ENCODE measurements around the gene ZC3H7B.

DNA sequence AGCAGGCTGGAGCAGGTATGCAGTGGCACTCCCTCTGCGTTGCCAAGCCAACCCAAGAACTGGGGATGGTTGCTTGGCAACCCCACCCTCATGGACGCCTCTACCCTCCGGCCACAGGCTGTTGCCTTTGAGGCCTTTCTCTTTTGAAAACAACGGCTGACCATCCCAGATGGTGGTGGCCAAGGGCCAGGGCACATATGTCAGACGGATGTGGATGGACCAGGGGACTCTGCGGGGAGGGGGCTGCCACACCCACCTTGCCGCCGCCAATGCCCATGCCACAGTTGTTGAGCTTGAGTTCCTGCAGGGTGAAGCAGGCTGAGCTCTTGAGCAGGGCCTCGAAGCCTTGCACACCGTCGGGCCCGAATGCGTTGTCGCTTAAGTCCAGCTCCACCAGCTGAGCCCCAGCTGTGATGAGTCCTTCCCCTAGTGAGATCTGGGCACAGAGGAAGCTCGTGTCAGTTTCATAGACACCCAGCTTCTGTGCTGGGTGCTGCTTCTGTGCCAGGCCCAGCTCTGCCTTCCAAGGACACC, 36.9 kb upstream of the ZC3H7B start:
- no peak for TF ChIP-seq POLR2A (IDR thresholded peaks at IDR 0.05; ENCODE audit: low read length)
- no peak for TF ChIP-seq BHLHE40 (IDR thresholded peaks at IDR 0.05; ENCODE audit: low read depth, low read length)
- TF ChIP-seq, protein P1, sequence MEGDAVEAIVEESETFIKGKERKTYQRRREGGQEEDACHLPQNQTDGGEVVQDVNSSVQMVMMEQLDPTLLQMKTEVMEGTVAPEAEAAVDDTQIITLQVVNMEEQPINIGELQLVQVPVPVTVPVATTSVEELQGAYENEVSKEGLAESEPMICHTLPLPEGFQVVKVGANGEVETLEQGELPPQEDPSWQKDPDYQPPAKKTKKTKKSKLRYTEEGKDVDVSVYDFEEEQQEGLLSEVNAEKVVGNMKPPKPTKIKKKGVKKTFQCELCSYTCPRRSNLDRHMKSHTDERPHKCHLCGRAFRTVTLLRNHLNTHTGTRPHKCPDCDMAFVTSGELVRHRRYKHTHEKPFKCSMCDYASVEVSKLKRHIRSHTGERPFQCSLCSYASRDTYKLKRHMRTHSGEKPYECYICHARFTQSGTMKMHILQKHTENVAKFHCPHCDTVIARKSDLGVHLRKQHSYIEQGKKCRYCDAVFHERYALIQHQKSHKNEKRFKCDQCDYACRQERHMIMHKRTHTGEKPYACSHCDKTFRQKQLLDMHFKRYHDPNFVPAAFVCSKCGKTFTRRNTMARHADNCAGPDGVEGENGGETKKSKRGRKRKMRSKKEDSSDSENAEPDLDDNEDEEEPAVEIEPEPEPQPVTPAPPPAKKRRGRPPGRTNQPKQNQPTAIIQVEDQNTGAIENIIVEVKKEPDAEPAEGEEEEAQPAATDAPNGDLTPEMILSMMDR (IDR thresholded peaks at IDR 0.05), result no peak
- no peak for TF ChIP-seq RNF2 (IDR thresholded peaks at IDR 0.05; ENCODE audit: borderline replicate concordance, low read depth)
- TF ChIP-seq, protein P2, sequence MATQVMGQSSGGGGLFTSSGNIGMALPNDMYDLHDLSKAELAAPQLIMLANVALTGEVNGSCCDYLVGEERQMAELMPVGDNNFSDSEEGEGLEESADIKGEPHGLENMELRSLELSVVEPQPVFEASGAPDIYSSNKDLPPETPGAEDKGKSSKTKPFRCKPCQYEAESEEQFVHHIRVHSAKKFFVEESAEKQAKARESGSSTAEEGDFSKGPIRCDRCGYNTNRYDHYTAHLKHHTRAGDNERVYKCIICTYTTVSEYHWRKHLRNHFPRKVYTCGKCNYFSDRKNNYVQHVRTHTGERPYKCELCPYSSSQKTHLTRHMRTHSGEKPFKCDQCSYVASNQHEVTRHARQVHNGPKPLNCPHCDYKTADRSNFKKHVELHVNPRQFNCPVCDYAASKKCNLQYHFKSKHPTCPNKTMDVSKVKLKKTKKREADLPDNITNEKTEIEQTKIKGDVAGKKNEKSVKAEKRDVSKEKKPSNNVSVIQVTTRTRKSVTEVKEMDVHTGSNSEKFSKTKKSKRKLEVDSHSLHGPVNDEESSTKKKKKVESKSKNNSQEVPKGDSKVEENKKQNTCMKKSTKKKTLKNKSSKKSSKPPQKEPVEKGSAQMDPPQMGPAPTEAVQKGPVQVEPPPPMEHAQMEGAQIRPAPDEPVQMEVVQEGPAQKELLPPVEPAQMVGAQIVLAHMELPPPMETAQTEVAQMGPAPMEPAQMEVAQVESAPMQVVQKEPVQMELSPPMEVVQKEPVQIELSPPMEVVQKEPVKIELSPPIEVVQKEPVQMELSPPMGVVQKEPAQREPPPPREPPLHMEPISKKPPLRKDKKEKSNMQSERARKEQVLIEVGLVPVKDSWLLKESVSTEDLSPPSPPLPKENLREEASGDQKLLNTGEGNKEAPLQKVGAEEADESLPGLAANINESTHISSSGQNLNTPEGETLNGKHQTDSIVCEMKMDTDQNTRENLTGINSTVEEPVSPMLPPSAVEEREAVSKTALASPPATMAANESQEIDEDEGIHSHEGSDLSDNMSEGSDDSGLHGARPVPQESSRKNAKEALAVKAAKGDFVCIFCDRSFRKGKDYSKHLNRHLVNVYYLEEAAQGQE (IDR thresholded peaks at IDR 0.05), result no peak

Data from A549 (cell line).